H9 (cell line): ENCODE data around the gene DISC1. TPM values are rescaled to one million over a fixed set of nuclear protein-coding genes. Genes with fewer than 3 reads are reported as not detected.

Experiments
- DNase-seq: peaks from one replicate; pipeline ENCODE4 v3.0.0-alpha.2; 2017
- H2AFZ ChIP-seq: one replicate; pipeline ENCODE4 v1.6.1; 2013; ENCODE audit warnings: mild to moderate bottlenecking, low read length, control low read depth, moderate library complexity
- H2AK5ac ChIP-seq: 2 replicates; pipeline ENCODE4 v1.6.1; 2013; ENCODE audit warnings: low read length, control low read depth, mixed read lengths; ENCODE audit not compliant: insufficient read length
- H2BK120ac ChIP-seq: one replicate; pipeline ENCODE4 v1.6.1; 2013; ENCODE audit warnings: low read depth, mild to moderate bottlenecking, low read length, control low read depth, inconsistent platforms; ENCODE audit not compliant: poor library complexity, severe bottlenecking
- H2BK12ac ChIP-seq: 2 replicates; pipeline ENCODE4 v1.6.1; 2013; ENCODE audit warnings: low read length, control low read depth, mixed read lengths, low read depth; ENCODE audit not compliant: insufficient read length
- H2BK15ac ChIP-seq: 2 replicates; pipeline ENCODE4 v1.6.1; 2013; ENCODE audit warnings: low read depth, low read length, control low read depth
- H2BK20ac ChIP-seq: one replicate; pipeline ENCODE4 v1.6.1; 2013; ENCODE audit warnings: low read depth, mild to moderate bottlenecking, low read length, control low read depth, inconsistent platforms; ENCODE audit not compliant: poor library complexity, severe bottlenecking
- H2BK5ac ChIP-seq: 2 replicates; pipeline ENCODE4 v1.6.1; 2013; ENCODE audit warnings: low read length, control low read depth, mixed read lengths; ENCODE audit not compliant: insufficient read length
- H3K14ac ChIP-seq: 2 replicates; pipeline ENCODE4 v1.6.1; 2013; ENCODE audit warnings: low read length, control low read depth; ENCODE audit not compliant: insufficient read depth
- H3K18ac ChIP-seq: 2 replicates; pipeline ENCODE4 v1.6.1; 2013; ENCODE audit warnings: low read depth, mild to moderate bottlenecking, mixed read lengths, low read length, control low read depth; ENCODE audit not compliant: insufficient read length
- H3K23ac ChIP-seq: 2 replicates; pipeline ENCODE4 v1.6.1; 2013; ENCODE audit warnings: low read length, control low read depth, mixed read lengths, low read depth; ENCODE audit not compliant: insufficient read length
- H3K23me2 ChIP-seq: 2 replicates; pipeline ENCODE4 v1.6.1; 2013; ENCODE audit warnings: low read depth, mild to moderate bottlenecking, mixed read lengths, low read length, control low read depth; ENCODE audit not compliant: insufficient read length, poor library complexity, severe bottlenecking
- H3K27ac ChIP-seq: 2 replicates; pipeline ENCODE4 v1.5.1; 2013; ENCODE audit warnings: low read length, control low read depth, mixed read lengths, low read depth; ENCODE audit not compliant: insufficient read length
- H3K27me3 ChIP-seq: 2 replicates; pipeline ENCODE4 v1.6.1; 2013; ENCODE audit warnings: low read length, control low read depth, inconsistent platforms; ENCODE audit not compliant: insufficient read depth
- H3K4ac ChIP-seq: 2 replicates; pipeline ENCODE4 v1.6.1; 2013; ENCODE audit warnings: low read depth, mild to moderate bottlenecking, control low read depth, inconsistent platforms, low read length, moderate library complexity
- H3K4me1 ChIP-seq: 2 replicates; pipeline ENCODE4 v1.6.1; 2013; ENCODE audit warnings: low read length, control low read depth, inconsistent platforms; ENCODE audit not compliant: insufficient read depth
- H3K4me2 ChIP-seq: 2 replicates; pipeline ENCODE4 v1.6.1; 2013; ENCODE audit warnings: low read length, control low read depth, mixed read lengths; ENCODE audit not compliant: insufficient read length, insufficient read depth
- H3K56ac ChIP-seq: 2 replicates; pipeline ENCODE4 v1.6.1; 2013; ENCODE audit warnings: low read depth, mild to moderate bottlenecking, mixed read lengths, low read length, control low read depth; ENCODE audit not compliant: insufficient read length
- H3K79me1 ChIP-seq: 2 replicates; pipeline ENCODE4 v1.6.1; 2013; ENCODE audit warnings: low read depth, mild to moderate bottlenecking, moderate library complexity, low read length, control low read depth, inconsistent platforms; ENCODE audit not compliant: insufficient read depth, poor library complexity, severe bottlenecking
- H3K79me2 ChIP-seq: 2 replicates; pipeline ENCODE4 v1.6.1; 2013; ENCODE audit warnings: low read length, control low read depth, inconsistent platforms; ENCODE audit not compliant: insufficient read depth
- H3K9ac ChIP-seq: 2 replicates; pipeline ENCODE4 v1.6.1; 2013; ENCODE audit warnings: low read length, control low read depth, mixed read lengths; ENCODE audit not compliant: insufficient read length; ENCODE audit errors: extremely low read depth
- H3K9me3 ChIP-seq: one replicate; pipeline ENCODE4 v1.6.1; 2013; ENCODE audit warnings: low read depth, low read length, inconsistent platforms; ENCODE audit not compliant: control insufficient read depth
- H3T11ph ChIP-seq: one replicate; pipeline ENCODE4 v1.6.1; 2013; ENCODE audit warnings: mild to moderate bottlenecking, low read length, control low read depth, inconsistent platforms
- H4K20me1 ChIP-seq: one replicate; pipeline ENCODE4 v1.6.1; 2013; ENCODE audit not compliant: control insufficient read depth, insufficient read length, insufficient read depth
- H4K5ac ChIP-seq: 2 replicates; pipeline ENCODE4 v1.6.1; 2013; ENCODE audit warnings: low read depth, mild to moderate bottlenecking, mixed read lengths, low read length, control low read depth; ENCODE audit not compliant: insufficient read length
- H4K8ac ChIP-seq: replicated peaks from 2 replicates; pipeline ENCODE4 v1.6.1; 2013; ENCODE audit warnings: low read length, control low read depth, mixed read lengths, low read depth; ENCODE audit not compliant: insufficient read length
- H4K91ac ChIP-seq: 2 replicates; pipeline ENCODE4 v1.6.1; 2013; ENCODE audit warnings: low read depth, mild to moderate bottlenecking, moderate library complexity, mixed read lengths, low read length, control low read depth; ENCODE audit not compliant: insufficient read length
- H3K27ac Mint-ChIP-seq, 3 experiments: 2 replicates in 2 of 3; 3 replicates in 1 of 3; pipeline ENCODE4 v1.8.0; 2020 to 2021; ENCODE audit warnings: mixed read lengths in 3 of 3, mild to moderate bottlenecking in 1 of 3, moderate library complexity in 1 of 3
- H3K27me3 Mint-ChIP-seq: 2 replicates; pipeline ENCODE4 v1.8.0; 2021; ENCODE audit warnings: low read depth, mild to moderate bottlenecking, moderate library complexity, mixed read lengths
- H3K36me3 Mint-ChIP-seq, 3 experiments: 2 replicates in 2 of 3; 3 replicates in 1 of 3; pipeline ENCODE4 v1.8.0; 2020 to 2021; ENCODE audit warnings: low read depth in 3 of 3, mixed read lengths in 3 of 3; ENCODE audit not compliant: insufficient read depth in 1 of 3
- H3K4me1 Mint-ChIP-seq, 2 experiments: 2 replicates each; pipeline ENCODE4 v1.8.0; 2020; ENCODE audit warnings: mixed read lengths in 2 of 2
- H3K4me3 Mint-ChIP-seq, 2 experiments: 2 replicates in 1 of 2; 3 replicates in 1 of 2; pipeline ENCODE4 v1.8.0; 2020 to 2021; ENCODE audit warnings: mild to moderate bottlenecking in 2 of 2, mixed read lengths in 2 of 2, moderate library complexity in 1 of 2
- H3K9me3 Mint-ChIP-seq, 2 experiments: 2 replicates in 1 of 2; 3 replicates in 1 of 2; pipeline ENCODE4 v1.8.0; 2020; ENCODE audit warnings: mild to moderate bottlenecking in 2 of 2, mixed read lengths in 2 of 2, moderate library complexity in 1 of 2
- CTCF ChIP-seq: fragments of 200-600 bp; sonication (generic); conservative IDR thresholded peaks from 3 replicates; pipeline ENCODE4 v1.8.0; 2021; ENCODE audit warnings: antibody characterized with exemption, mild to moderate bottlenecking
- WGBS: extraction: QIAGEN DNeasy Blood & Tissue Kit; methylation state at CpG from one replicate; pipeline ENCODE4 v1.1.7; 2013; ENCODE audit warnings: missing lambda C conversion rate, low lambda C conversion rate, mixed read lengths; ENCODE audit not compliant: insufficient read length; ENCODE audit errors: extremely low coverage; 5-methylcytosine and 5-hydroxymethylcytosine counted together
- total RNA-seq: library from RNA; stranded (reverse); gene quantifications from 2 replicates; pipeline ENCODE4 v1.2.1, GENCODE V29; 2021

The DISC1 gene
- total RNA-seq, 1 experiment from 2014 or later = 2.5 TPM

GRCh38 chr1:231603598-231604275 is 22.9 kb upstream of the DISC1 start:
- no peak overlapping the region for H3T11ph ChIP-seq
- H2BK12ac ChIP-seq = no peak overlapping the region
- peak overlapping the region; percentile 56 for H3K4me2 ChIP-seq
- H3K14ac ChIP-seq = no peak overlapping the region
- no peak overlapping the region for H2BK20ac ChIP-seq
- H3K9me3 ChIP-seq = no peaks in the 10 kb centered on the region
- no peak overlapping the region for H4K8ac ChIP-seq
- H3K79me1 ChIP-seq = no peaks in the 10 kb centered on the region
- no peaks in the 10 kb centered on the region for H4K20me1 ChIP-seq
- no peak overlapping the region for H3K4ac ChIP-seq
- H3K9me3 Mint-ChIP-seq = no peaks in the 10 kb centered on the region; a peak in 1 of 5 replicates
- H3K4me1 ChIP-seq = peaks cover 2% of the 10 kb centered on the region; the same call in 1 of the 2 replicates
- H2AFZ ChIP-seq = peak overlapping the region; percentile 99
- H2BK15ac ChIP-seq = no peak overlapping the region
- H2AK5ac ChIP-seq = no peak overlapping the region
- no peak overlapping the region for H3K18ac ChIP-seq
- H3K23ac ChIP-seq = no peak overlapping the region
- H2BK120ac ChIP-seq = no peak overlapping the region
- no peaks in the 10 kb centered on the region for H3K27me3 ChIP-seq
- no peaks in the 10 kb centered on the region for H3K79me2 ChIP-seq
- WGBS = no CpG with 5 or more reads among the region's 8 CpGs
- no peak overlapping the region for H4K5ac ChIP-seq
- H4K91ac ChIP-seq = no peak overlapping the region
- H3K4me1 Mint-ChIP-seq = peaks cover 10 to 12% of the 10 kb centered on the region in 2 experiments
- peaks cover 32% of the 10 kb centered on the region for H3K27me3 Mint-ChIP-seq
- H3K36me3 Mint-ChIP-seq = no peaks in the 10 kb centered on the region; a peak in 1 of 7 replicates
- H3K56ac ChIP-seq = no peak overlapping the region
- TF ChIP-seq CTCF = peak; percentile 89
- no peaks in the 10 kb centered on the region for H3K23me2 ChIP-seq
- no peak overlapping the region for H3K27ac ChIP-seq
- no peak overlapping the region for H2BK5ac ChIP-seq
- H3K9ac ChIP-seq = no peak overlapping the region
- H3K4me3 Mint-ChIP-seq = peak overlapping the region; percentile 29 to 41; a peak in 2 of 5 replicates
- H3K27ac Mint-ChIP-seq = no peak overlapping the region
- DNase-seq = peak; percentile 41
